ENCODE data around the gene WBP1L.
"Not testable (repeated sequence)": the region's sequence is repeated elsewhere in the genome, so short reads cannot be mapped to it uniquely, and the experiment has no call there.

WBP1L gene

DNA sequence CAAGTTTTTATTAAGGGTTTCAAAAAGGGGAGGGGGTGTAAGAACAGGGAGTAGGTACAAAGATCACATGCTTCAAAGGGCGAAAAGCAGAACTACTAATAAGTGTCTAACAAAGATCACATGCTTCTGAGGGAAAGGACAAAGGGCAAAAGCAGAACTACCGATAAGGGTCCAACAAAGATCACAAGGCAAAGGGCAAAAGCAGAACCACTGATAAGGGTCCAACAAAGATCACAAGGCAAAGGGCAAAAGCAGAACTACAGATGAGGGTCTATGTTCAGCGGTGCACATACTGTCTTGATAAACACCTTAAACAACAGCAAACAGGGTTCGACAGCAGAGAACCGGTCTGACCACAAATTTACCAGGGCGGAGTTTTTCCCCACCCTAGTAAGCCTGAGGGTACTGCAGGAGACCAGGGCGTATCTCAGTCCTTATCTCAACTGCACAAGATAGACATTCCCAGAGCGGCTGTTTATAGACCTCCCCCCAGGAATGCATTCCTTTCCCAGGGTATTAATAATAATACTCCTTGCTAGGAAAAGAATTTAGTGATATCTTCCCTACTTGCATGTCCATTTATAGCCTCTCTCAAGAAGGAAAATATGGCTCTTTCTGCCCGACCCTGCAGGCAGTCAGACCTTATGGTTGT is 94.7 kb downstream of the WBP1L start:
- not testable (repeated sequence) for DNase-seq (ENCODE audit: low read depth in 2 of 2)

DNA sequence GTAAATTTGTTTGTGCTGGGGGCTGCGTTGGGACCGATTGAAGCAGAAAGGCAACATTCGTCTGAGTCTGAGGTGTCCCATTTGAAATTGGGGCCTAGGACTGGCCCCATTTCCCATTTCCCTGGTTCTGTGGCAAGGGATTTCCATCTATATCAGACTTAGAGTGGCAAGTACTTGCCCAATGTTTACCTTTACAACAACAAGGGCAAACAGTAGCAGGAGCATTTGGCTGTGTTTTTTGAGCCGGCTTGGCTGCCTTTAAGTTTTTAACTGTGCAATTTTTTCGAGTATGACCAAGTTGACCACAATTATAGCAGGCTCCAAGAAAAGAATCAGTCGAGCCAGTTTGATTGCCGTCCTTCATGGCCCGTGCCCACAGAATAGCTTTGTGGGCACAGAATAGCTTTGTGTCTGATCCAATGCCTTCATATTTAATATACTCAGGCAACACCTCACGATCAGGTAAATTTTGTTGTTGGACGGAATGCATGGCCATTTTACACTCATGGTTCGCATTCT is 98.1 kb downstream of the WBP1L start:
- DNase-seq (ENCODE audit: low read depth in 2 of 2) = no peak

DNA sequence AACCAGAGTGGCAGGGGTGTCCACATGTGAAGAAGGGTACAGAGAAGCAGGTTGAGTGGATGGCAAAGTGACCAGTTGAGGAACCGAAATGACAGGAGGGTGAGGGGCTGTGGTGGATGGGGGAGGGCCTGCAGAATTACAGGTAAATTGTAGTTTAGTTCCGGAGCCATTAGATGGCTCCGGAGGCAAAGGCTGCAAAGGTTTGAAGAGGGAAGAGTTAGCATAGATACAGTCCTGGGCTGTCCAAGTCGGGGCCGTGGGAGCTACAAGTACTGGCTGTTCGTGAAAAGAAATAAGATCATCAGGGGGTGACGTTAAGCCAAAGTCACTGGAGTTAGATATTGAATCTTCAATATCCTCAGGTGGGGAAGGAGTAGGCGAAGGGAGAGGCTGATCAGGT is 99.4 kb downstream of the WBP1L start:
- DNase-seq (ENCODE audit: low read depth in 2 of 2) = not testable (repeated sequence)

DNA sequence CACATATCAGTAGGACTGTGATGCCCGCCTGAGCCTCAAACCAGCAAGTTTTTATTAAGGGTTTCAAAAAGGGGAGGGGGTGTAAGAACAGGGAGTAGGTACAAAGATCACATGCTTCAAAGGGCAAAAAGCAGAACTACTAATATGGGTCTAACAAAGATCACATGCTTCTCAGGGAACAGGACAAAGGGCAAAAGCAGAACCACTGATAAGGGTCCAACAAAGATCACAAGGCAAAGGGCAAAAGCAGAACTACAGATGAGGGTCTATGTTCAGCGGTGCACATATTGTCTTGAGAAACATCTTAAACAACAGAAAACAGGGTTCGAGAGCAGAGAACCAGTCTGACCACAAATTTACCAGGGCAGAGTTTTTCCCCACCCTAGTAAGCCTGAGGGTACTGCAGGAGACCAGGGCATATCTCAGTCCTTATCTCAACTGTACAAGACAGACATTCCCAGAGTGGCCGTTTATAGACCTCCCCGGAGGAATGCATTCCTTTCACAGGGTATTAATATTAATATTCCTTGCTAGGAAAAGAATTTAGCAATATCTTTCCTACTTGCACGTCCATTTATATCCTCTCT is 100.5 kb downstream of the WBP1L start:
- DNase-seq (ENCODE audit: low read depth in 2 of 2) = not testable (repeated sequence)

DNA sequence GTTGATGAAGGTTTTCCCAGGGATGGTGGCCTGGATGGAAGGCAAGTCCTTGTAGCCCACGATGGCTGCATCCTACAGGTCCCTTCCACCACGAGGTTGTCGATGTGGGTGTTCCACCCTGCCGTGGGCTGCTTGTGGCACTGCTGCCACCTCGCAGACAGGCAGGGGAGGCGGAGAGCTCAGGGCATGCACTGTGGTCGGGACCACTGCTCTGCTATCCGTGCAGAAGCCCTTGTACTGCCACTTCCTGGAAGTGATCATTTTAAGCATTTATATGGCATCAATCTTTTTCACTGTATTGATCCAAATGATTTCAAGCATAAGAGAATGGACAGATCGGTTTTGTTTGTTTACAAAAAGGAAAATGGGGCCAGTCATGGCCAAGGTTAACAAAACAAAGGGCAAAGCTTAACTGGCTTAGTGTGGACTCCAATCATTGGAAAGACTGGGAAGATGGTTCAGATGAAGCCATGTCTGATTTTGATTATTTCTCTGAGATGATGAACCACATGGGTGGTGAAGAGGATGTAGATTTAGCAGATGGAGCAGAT is 101.7 kb downstream of the WBP1L start:
- no peak for DNase-seq (ENCODE audit: low read depth in 2 of 2)

DNA sequence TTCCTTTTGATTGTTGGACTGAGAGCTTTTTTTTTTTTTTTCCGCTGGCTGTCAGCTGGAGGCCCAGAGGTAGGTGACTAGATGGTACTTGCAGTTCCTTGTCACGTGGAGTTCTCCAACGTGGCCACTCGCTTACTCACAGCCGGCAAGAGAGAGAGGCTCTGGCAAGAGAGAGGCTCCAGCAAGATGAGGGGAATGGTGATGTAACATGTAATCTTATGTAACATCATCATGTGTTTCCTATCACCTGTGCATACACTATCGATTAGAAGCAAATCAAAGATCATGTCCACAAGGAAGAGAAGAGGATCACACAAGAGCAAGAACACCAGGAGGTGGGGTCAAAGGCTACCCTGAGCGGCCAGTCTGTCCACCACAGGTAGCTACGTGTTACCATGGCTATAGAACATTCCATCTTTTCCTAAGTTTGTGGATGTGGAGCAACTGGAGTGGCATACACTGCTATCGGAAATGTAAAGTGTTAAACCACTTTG is 106.3 kb downstream of the WBP1L start:
- DNase-seq (ENCODE audit: low read depth in 2 of 2) = no peak

DNA sequence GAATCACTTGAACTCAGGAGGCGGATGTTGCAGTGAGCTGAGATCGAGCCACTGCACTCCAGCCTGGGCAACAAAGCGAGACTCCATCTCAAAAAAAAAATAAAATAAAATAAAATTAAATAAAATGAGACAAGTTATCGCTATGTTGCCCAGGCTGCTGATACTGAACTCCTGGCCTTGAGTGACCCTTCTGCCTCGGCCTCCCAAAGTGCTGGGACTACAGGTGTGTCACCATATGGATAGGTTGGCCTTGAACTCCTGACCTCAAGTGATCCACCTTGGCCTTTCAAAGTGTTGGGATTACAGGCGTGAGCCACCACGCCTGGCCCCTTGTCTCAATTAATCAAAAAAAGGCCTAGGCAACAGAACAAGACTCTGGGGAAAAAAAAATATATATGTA is 109.5 kb downstream of the WBP1L start:
- not testable (repeated sequence) for DNase-seq (ENCODE audit: low read depth in 2 of 2)

DNA sequence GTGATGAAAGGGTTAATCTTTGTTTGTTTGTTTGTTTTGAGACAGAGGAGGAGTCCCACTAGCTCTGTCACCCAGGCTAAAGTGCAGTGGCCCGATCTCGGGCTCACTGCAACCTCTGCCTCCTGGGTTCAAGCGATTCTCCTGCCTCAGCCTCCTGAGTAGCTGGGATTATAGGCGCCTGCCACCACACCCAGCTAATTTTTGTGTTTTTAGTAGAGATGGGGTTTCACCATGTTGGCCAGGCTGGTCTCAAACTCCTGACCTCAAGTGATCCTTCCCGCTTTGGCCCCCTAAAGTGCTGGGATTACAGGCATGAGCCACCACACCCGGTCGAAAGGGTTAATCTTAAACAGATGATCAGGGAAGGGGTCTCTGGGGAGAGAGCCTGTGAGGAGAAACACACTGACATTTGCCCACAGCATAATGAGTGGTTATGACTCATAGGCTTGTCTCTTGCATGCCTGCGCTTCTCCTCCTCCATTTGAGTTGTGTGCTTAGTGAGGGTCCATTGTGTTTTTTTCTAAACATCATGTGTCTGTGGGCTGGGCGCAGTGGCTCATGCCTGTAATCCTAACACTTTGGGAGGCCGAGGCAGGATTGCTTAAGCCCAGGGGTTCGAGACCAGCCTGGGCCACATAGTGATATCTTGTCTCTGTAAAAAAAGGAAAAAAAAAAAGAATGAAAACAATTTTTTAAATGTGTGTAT is 112.1 kb downstream of the WBP1L start:
- DNase-seq (ENCODE audit: low read depth in 2 of 2) = not testable (repeated sequence)

DNA sequence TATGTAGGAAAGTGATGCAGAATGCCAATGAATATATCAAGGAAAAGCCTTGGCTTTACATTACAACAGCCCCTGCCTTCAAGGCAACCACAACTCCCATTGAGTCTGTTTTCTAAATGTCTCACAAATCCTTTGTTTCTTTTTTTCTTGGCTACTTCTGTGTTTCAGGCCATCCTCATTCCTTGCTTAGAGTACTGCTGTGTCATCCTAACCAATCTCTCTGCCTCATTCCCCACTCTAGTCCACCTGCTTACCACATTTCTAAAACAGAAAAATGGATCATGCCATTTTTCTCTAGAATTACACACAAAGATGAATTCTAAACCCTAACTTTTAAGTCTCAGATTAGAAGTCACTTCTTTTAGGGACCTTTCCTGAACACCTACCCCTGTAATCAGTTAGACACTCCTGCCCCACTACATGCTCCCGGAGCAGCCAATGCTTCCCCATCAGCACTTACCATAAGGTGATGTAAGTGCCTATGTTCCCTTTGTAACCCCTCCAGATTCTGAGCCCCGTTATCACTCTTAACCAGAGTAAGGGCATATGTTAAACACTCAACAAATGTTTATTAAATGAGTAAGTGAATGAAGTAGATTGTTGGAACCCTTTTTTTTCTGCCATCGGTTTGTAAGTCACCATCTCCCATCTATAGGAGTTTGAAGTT is 113.1 kb downstream of the WBP1L start:
- DNase-seq (ENCODE audit: low read depth in 2 of 2) = no peak

DNA sequence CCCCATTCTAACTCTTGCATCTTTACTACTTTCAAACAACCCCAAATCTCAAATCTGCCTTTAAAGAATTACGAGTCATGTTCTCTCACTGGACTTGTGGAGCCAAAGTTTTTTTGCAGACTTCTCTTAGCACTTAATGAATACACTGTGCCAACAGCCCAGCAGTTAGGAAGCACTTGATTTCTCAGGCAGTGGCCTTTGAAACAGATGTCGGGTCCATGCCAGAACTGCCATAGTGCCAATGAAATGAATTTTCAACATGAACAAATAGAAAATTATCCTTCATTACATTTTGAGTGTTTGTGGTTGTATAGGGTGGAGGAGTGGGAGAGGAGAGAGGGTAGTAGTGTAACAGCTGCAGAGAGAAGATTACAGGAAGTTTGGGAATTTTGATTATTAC is 116.2 kb downstream of the WBP1L start:
- DNase-seq (ENCODE audit: low read depth in 2 of 2) = no peak

DNA sequence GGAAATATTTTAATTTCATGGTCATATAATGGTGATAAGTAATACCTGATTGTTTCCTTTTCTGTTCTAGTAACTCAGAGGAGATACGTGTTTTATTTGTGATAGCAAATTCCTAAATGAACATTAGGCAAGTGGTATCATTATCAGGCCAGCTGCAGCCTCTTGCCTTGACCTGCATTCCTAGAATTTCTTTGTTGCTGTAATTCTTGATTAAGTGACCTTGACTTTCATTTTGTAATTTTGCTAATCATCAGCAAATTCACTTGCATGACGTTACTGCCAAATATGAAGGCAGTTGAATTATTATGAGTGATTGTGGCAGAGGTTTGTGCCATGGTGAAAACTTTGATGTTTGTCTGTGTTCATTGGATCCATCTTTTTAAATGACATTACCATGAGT is 119.9 kb downstream of the WBP1L start:
- no peak for DNase-seq (ENCODE audit: low read depth in 2 of 2)

DNA sequence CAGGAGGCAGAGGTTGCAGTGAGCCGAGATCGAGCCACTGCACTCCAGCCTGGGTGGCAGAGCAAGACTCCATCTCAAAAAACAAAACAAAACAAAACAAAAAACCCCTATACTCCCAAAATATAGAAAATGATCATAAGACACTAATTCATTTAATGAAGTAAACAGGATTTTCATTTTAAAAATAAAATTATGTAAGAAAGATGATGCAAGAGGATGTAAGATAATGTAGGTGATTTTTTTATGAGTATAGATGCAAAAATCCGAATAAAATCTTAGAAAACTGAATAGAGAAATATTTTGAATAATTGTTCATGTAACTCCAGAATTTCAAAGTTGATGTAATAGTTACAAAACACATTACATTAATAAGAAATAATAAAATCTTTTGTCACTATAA is 121.9 kb downstream of the WBP1L start:
- no peak for DNase-seq (ENCODE audit: low read depth in 2 of 2)
